GM18498 (cell line): ENCODE results near the gene SAMD4A.
A peak's percentile ranks its signal among the peaks of the same experiment; 100 is the strongest.

Experiments
- ATAC-seq: cut with Tn5 transposase; IDR thresholded peaks from one replicate; pipeline ENCODE4 v1.9.1; 2021; ENCODE audit warnings: mild to moderate bottlenecking, moderate library complexity; ENCODE audit not compliant: unreplicated experiment

SAMD4A gene

GRCh38 chr14:54565785-54566409, 1.0 kb upstream of the SAMD4A start:
- peak; percentile 63 for ATAC-seq

GRCh38 chr14:54567224-54567638, 303 bp downstream of the SAMD4A start:
- no peak for ATAC-seq

GRCh38 chr14:54567639-54568561, 972 bp downstream of the SAMD4A start:
- ATAC-seq = no peak

- no peak for ATAC-seq
Observed at GRCh38 chr14:54568821-54569595, 2.1 kb downstream of the SAMD4A start.

- ATAC-seq = no peak
Observed at GRCh38 chr14:54570047-54570446, 3.1 kb downstream of the SAMD4A start.

GRCh38 chr14:54570631-54571415, 3.9 kb downstream of the SAMD4A start:
- ATAC-seq = no peak

- ATAC-seq = no peak
Observed at GRCh38 chr14:54572316-54572715, 5.4 kb downstream of the SAMD4A start.

- ATAC-seq = no peak
Observed at GRCh38 chr14:54574528-54574927, 7.6 kb downstream of the SAMD4A start.

GRCh38 chr14:54577494-54577893, 10.6 kb downstream of the SAMD4A start:
- ATAC-seq = no peak

GRCh38 chr14:54577977-54578376, 11.0 kb downstream of the SAMD4A start:
- ATAC-seq = no peak

GRCh38 chr14:54579621-54580020, 12.7 kb downstream of the SAMD4A start:
- no peak for ATAC-seq

GRCh38 chr14:54580933-54581332, 14.0 kb downstream of the SAMD4A start:
- ATAC-seq = no peak

- ATAC-seq = no peak
Observed at GRCh38 chr14:54582334-54582733, 15.4 kb downstream of the SAMD4A start.

GRCh38 chr14:54584097-54584496, 17.2 kb downstream of the SAMD4A start:
- ATAC-seq = no peak

GRCh38 chr14:54585214-54585613, 18.3 kb downstream of the SAMD4A start:
- ATAC-seq = no peak

GRCh38 chr14:54589076-54589475, 22.1 kb downstream of the SAMD4A start:
- ATAC-seq = no peak

GRCh38 chr14:54589843-54590242, 22.9 kb downstream of the SAMD4A start:
- ATAC-seq = no peak

GRCh38 chr14:54590481-54590880, 23.6 kb downstream of the SAMD4A start:
- no peak for ATAC-seq

GRCh38 chr14:54591461-54591860, 24.5 kb downstream of the SAMD4A start:
- no peak for ATAC-seq

- no peak for ATAC-seq
Observed at GRCh38 chr14:54591866-54592265, 24.9 kb downstream of the SAMD4A start.

GRCh38 chr14:54593860-54594259, 26.9 kb downstream of the SAMD4A start:
- ATAC-seq = no peak
